Neural crest cell (in vitro differentiated cells): ENCODE results near the gene SCN5A. TPM values are rescaled to one million over a fixed set of nuclear protein-coding genes. Genes with fewer than 3 reads are reported as not detected.

Experiments
- DNase-seq: peaks from one replicate; pipeline ENCODE4 v3.0.0; 2021; ENCODE audit warnings: low read depth, mixed read lengths, low spot score
- H3K27ac Mint-ChIP-seq: one replicate; pipeline ENCODE4 v1.8.0; 2021; ENCODE audit warnings: mild to moderate bottlenecking, mixed read lengths; ENCODE audit not compliant: unreplicated experiment
- H3K27me3 Mint-ChIP-seq: 2 replicates; pipeline ENCODE4 v1.8.0; 2021; ENCODE audit warnings: low read depth, mild to moderate bottlenecking, mixed read lengths
- H3K36me3 Mint-ChIP-seq: 2 replicates; pipeline ENCODE4 v1.8.0; 2021; ENCODE audit warnings: low read depth, mild to moderate bottlenecking, mixed read lengths
- H3K4me1 Mint-ChIP-seq: 2 replicates; pipeline ENCODE4 v1.8.0; 2021; ENCODE audit warnings: mixed read lengths
- H3K4me3 Mint-ChIP-seq: one replicate; pipeline ENCODE4 v1.8.0; 2021; ENCODE audit warnings: mild to moderate bottlenecking, mixed read lengths
- H3K9me3 Mint-ChIP-seq: 2 replicates; pipeline ENCODE4 v1.8.0; 2021; ENCODE audit warnings: mixed read lengths
- total RNA-seq: library from RNA; stranded (reverse); gene quantifications from 2 replicates; pipeline ENCODE4 v1.2.1, GENCODE V29; 2021
- TF ChIP-seq, protein P1 (sequence below): fragments of 200-600 bp; sonication (generic); conservative IDR thresholded peaks from 2 replicates; pipeline ENCODE4 v1.5.0; 2021; ENCODE audit warnings: antibody characterized with exemption, mild to moderate bottlenecking

Gene SCN5A
- total RNA-seq, 1 donor from 2014 or later, result 1.2 TPM

DNA sequence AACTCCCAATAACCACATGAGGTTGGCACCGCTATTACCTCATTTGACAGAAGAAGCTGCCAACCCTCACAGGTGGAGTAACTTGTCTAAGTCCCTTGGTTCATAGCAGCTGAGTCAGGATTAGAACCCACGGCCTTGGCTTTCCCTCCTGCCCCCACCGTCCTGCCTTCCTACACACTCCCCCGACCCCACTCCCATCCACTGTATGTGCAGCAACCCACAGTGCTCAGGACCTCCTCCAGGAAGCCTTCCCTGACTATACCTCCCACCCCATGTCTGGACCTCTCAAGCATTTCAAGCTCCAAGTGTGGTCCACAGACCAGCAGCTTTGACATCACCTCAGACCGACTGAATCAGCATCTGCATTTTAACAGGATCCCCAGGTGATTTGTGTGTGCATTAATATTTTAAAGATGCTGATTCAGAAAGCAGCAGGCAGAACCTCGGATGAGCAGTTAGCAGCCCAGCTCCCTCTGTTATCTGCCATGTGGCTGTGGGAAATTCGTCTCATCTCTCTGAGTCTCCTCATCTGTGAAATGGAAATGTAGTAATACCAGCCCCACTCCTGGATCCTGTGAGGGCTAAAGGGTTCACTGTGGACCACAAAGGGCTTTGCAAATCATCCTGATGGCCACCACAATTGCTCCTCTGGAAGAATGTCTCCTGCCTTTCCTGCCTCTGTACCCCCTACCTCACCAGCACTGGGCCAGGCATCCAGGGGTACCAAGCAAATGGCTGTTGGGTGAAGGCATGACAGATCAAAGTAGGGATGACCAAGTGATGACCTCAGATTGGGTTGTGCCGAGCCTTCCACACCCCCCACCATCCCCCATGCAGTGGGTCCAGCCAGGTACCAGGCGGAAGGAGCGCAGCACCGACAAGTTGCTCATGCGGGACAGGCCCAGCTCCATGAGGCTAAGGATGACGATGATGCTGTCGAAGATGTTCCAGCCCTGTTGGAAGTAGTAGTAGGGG is 62.7 kb downstream of the SCN5A start:
- H3K9me3 Mint-ChIP-seq, result no peaks in the 10 kb centered on the region
- H3K4me1 Mint-ChIP-seq, result no peaks in the 10 kb centered on the region
- DNase-seq, result no peak

DNA sequence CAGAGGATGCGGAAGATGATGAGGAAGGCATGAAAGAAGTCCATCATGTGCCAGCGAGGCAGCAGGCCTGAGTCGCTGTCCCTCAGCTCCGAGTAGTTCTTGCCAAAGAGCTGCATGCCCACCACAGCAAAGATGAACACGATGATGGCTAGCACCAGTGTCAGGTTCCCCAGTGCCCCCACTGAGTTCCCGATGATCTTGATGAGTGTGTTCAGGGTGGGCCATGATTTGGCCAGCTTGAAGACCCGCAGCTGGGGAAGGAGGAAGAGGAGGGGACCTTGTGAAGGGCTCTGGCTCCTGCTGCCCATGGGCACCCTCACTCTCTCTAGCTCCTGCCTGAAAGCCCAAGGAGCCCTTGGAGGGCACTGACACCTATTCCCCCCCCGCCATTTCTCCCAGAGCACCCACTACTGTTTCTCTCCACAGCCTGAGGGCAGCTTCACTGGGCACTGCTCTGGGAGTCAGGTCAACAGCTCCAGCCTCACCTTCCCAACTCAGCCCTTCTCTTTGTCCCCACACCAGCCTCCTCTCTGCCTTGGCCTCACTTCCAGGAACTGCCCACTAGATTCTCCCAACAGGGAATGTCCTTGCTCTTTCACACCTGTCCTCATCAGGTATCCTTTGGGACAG is 63.6 kb downstream of the SCN5A start:
- no peak for DNase-seq
- Mint-ChIP-seq H3K4me1 (no peaks in the 10 kb centered on the region), H3K9me3 (no peaks in the 10 kb centered on the region), H3K27me3 (peaks cover 3% of the 10 kb centered on the region), H3K27ac (no peak overlapping the region), H3K4me3 (no peak overlapping the region), H3K36me3 (no peaks in the 10 kb centered on the region)
- TF ChIP-seq, protein P1, sequence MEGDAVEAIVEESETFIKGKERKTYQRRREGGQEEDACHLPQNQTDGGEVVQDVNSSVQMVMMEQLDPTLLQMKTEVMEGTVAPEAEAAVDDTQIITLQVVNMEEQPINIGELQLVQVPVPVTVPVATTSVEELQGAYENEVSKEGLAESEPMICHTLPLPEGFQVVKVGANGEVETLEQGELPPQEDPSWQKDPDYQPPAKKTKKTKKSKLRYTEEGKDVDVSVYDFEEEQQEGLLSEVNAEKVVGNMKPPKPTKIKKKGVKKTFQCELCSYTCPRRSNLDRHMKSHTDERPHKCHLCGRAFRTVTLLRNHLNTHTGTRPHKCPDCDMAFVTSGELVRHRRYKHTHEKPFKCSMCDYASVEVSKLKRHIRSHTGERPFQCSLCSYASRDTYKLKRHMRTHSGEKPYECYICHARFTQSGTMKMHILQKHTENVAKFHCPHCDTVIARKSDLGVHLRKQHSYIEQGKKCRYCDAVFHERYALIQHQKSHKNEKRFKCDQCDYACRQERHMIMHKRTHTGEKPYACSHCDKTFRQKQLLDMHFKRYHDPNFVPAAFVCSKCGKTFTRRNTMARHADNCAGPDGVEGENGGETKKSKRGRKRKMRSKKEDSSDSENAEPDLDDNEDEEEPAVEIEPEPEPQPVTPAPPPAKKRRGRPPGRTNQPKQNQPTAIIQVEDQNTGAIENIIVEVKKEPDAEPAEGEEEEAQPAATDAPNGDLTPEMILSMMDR, result no peak

More for the DNA sequence above, 62.7 kb downstream of the SCN5A start:
- Mint-ChIP-seq H3K36me3 (no peaks in the 10 kb centered on the region), H3K27me3 (peaks cover 4% of the 10 kb centered on the region), H3K27ac (no peak overlapping the region), H3K4me3 (no peak overlapping the region)
- TF ChIP-seq, protein P1, result no peak

DNA sequence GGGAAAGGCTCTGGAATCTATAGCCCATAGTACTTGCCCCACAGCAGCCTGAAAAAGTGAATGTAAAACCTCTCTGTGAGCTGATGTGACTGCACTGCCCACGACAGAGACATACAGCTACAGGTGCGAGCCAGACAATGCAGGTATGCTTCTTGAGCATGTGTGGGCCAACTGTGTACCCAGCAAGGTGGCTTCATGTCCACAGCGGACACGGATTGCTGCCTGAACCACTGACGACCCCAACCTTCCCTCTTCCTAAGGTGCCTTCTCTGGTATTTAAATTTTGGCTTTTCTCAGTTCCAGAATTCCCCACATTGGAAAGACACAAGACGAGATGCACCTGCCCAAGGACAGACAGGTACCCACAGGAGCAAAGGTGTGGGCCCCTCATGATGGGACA is 65.8 kb downstream of the SCN5A start:
- DNase-seq, result no peak
- H3K27ac Mint-ChIP-seq, result no peak overlapping the region
- no peak overlapping the region for H3K4me3 Mint-ChIP-seq
- no peaks in the 10 kb centered on the region for H3K27me3 Mint-ChIP-seq
- TF ChIP-seq, protein P1, result no peak
- H3K36me3 Mint-ChIP-seq, result no peaks in the 10 kb centered on the region
- H3K4me1 Mint-ChIP-seq, result no peaks in the 10 kb centered on the region
- H3K9me3 Mint-ChIP-seq, result no peaks in the 10 kb centered on the region

DNA sequence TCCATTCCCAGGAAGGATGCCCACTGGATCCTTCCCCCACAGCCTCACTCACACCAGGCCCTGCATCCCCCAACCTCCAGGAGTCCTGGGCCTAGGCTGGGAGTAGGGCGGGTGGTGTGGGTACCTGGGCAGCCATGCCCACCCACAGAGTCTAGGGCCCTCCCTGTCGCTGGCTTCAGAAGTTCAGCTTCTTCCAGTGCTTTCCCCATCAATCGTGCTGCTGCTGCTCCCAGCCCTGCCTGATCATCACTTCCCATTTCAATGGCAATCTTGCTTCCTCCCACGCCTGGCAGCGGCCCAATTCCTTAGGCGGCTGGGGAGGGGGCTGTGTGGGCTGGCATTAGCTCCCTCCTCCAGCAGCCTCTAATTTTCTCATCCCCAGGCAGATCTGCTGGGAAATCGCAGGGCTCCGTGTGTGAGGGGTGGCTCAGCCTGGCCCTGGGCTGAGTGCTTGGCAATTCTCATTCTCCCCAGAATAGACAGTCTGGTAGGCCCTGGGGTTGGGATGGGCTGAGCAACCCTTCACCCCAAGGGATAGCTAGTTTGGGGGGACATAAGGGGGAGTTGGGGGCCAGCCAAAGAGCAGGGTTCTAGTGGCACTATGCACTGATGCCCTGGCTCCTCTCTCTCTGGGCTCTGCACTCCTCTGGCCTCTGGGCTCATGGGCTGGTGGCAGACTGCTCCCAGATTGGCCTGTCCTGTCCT is 66.4 kb downstream of the SCN5A start:
- DNase-seq, result no peak
- Mint-ChIP-seq H3K4me1 (no peaks in the 10 kb centered on the region), H3K4me3 (no peak overlapping the region), H3K9me3 (no peaks in the 10 kb centered on the region), H3K36me3 (no peaks in the 10 kb centered on the region), H3K27ac (no peak overlapping the region), H3K27me3 (no peaks in the 10 kb centered on the region)
- TF ChIP-seq, protein P1, result no peak

DNA sequence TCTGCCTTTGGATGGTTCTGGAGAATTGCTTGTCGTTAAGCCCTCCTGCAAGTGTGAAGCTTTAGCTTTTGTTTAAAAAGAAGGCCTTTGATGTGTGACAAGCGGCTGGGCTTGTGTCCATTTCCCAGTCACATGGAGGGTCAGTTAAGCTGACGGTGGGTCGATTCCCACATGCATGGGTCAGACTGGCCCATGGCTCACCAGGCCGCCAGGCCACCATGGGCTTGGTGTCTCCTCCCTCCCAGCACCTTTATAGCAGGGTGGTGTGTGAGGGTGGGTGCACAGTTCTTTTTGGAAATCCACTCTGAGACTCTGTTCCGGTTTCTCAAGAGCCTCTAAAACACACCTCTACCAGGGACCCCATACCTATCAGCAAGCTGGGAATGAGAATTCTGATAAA is 67.2 kb downstream of the SCN5A start:
- no peaks in the 10 kb centered on the region for H3K27me3 Mint-ChIP-seq
- H3K9me3 Mint-ChIP-seq, result no peaks in the 10 kb centered on the region
- no peak overlapping the region for H3K4me3 Mint-ChIP-seq
- H3K4me1 Mint-ChIP-seq, result no peaks in the 10 kb centered on the region
- TF ChIP-seq, protein P1, result no peak
- no peaks in the 10 kb centered on the region for H3K36me3 Mint-ChIP-seq
- no peak overlapping the region for H3K27ac Mint-ChIP-seq
- DNase-seq, result no peak
